ENCODE measurements around the gene GRM5. TPM values are rescaled to one million over a fixed set of nuclear protein-coding genes. Genes with fewer than 3 reads are reported as not detected.
"Not testable (repeated sequence)": the region's sequence is repeated elsewhere in the genome, so short reads cannot be mapped to it uniquely, and the experiment has no call there.

Gene GRM5
- total RNA-seq, 3 donors from 2014 or later, result 0.33 TPM; not detected in 2

GRCh38 chr11:88536616-88537265 lies 529.0 kb downstream of the GRM5 start:
- H3K9me3 ChIP-seq, result no peaks in the 10 kb centered on the region
- TF ChIP-seq POLR2AphosphoS5 (IDR thresholded peaks at IDR 0.05), result no peak
- TF ChIP-seq POLR2A (IDR thresholded peaks at IDR 0.05), result no peak
- no peak for TF ChIP-seq CTCF (IDR thresholded peaks at IDR 0.05)
- H3K36me3 ChIP-seq, result no peaks in the 10 kb centered on the region
- H3K27ac ChIP-seq, result no peak overlapping the region
- DNase-seq (ENCODE audit: low spot score in 2 of 2), result no peak
- H3K4me1 ChIP-seq, result no peaks in the 10 kb centered on the region
- H3K27me3 ChIP-seq, result no peaks in the 10 kb centered on the region
- intact Hi-C loops (cut with DNase I; ENCODE audit: low total_unique reads), result no loop called here
- H3K4me3 ChIP-seq, result no peak overlapping the region

DNA sequence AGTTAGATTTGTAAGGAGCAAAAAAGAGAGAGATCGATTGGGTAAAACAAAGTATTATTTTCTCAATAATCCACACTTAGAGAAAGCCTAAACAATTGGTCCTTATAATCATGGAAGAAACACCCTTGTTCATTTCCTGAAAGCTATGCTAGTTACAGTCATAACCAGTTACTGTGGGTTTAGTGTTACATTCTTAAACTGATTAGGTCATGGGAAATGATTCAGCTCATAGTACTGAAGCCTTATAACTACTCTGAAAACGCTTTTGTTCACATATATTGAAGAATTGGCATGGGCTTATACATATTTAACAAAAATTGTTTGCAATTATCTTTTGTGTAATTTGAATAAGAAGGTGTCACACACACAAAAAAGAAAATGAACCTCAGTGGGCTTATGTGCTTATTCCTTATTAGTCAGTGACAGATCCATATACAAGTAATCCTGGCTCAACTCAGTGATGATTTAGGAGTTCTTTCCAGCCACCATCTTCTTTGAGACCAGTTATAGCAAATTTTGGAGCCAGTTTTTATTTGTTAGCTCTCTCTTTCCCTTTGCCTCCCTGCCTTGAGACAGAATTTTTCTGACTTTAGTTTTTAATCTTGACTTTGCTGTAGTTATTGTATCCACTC lies 529.8 kb downstream of the GRM5 start:
- intact Hi-C loops (cut with DNase I; ENCODE audit: low total_unique reads), result no loop called here
- H3K27ac ChIP-seq, result no peak overlapping the region

GRCh38 chr11:88535266-88535665 lies 530.5 kb downstream of the GRM5 start:
- no peak for TF ChIP-seq POLR2A (IDR thresholded peaks at IDR 0.05)
- no peak for TF ChIP-seq POLR2AphosphoS5 (IDR thresholded peaks at IDR 0.05)
- no peak for TF ChIP-seq CTCF (IDR thresholded peaks at IDR 0.05)
- H3K27ac ChIP-seq, result no peak overlapping the region
- no peaks in the 10 kb centered on the region for H3K36me3 ChIP-seq
- no peaks in the 10 kb centered on the region for H3K9me3 ChIP-seq
- no peaks in the 10 kb centered on the region for H3K4me1 ChIP-seq
- no peak for DNase-seq (ENCODE audit: low spot score in 2 of 2)
- no peaks in the 10 kb centered on the region for H3K27me3 ChIP-seq
- no peak overlapping the region for H3K4me3 ChIP-seq
- intact Hi-C loops (cut with DNase I; ENCODE audit: low total_unique reads), result no loop called here

More for the DNA sequence above, 529.8 kb downstream of the GRM5 start:
- no peaks in the 10 kb centered on the region for H3K9me3 ChIP-seq
- DNase-seq (ENCODE audit: low spot score in 2 of 2), result no peak
- TF ChIP-seq POLR2AphosphoS5 (IDR thresholded peaks at IDR 0.05) (no peak), POLR2A (IDR thresholded peaks at IDR 0.05) (no peak), CTCF (IDR thresholded peaks at IDR 0.05) (no peak)
- no peaks in the 10 kb centered on the region for H3K4me1 ChIP-seq
- H3K4me3 ChIP-seq, result no peak overlapping the region
- no peaks in the 10 kb centered on the region for H3K36me3 ChIP-seq
- H3K27me3 ChIP-seq, result no peaks in the 10 kb centered on the region

GRCh38 chr11:88534706-88535105 lies 531.1 kb downstream of the GRM5 start:
- H3K4me1 ChIP-seq; H3K4me3 ChIP-seq; DNase-seq (ENCODE audit: low spot score in 2 of 2); H3K27ac ChIP-seq; H3K27me3 ChIP-seq; H3K36me3 ChIP-seq; H3K9me3 ChIP-seq; intact Hi-C loops (cut with DNase I; ENCODE audit: low total_unique reads): not testable (repeated sequence)

DNA sequence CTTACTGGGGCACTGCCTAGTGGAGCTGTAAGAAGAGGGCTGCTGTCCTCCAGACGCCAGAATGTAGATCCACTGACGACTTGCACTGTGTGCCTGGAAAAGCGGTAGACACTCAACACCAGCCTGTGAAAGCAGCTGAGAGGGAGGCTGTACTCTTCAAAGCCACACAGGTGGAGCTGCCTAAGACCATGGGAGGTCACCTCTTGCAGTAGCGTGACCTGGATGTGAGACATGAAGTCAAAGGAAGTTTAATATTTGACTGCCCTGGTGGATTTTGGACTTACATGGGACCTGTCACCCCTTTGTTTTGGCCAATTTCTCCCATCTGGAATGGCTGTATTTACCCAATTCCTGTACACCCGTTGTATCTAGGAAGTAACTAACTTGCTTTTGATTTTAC lies 531.6 kb downstream of the GRM5 start:
- H3K27me3 ChIP-seq, result no peaks in the 10 kb centered on the region
- TF ChIP-seq POLR2A (IDR thresholded peaks at IDR 0.05), result no peak
- no peak for TF ChIP-seq POLR2AphosphoS5 (IDR thresholded peaks at IDR 0.05)
- no peak for TF ChIP-seq CTCF (IDR thresholded peaks at IDR 0.05)
- no peaks in the 10 kb centered on the region for H3K9me3 ChIP-seq
- H3K27ac ChIP-seq, result no peak overlapping the region
- no peaks in the 10 kb centered on the region for H3K36me3 ChIP-seq
- no peak for DNase-seq (ENCODE audit: low spot score in 2 of 2)
- intact Hi-C loops (cut with DNase I; ENCODE audit: low total_unique reads), result no loop called here
- H3K4me1 ChIP-seq, result no peaks in the 10 kb centered on the region
- H3K4me3 ChIP-seq, result no peak overlapping the region
